Adrenal gland (tissue), 5 donors: ENCODE data around the gene OPCML.

Source experiments
- POLR2A ChIP-seq, 2 donors: fragments of 450-650 bp; IDR thresholded peaks; one replicate each; pipeline ENCODE4 v1.6.1; 2017; ENCODE audit warnings: antibody characterized with exemption in 2 of 2, mild to moderate bottlenecking in 2 of 2, moderate library complexity in 1 of 2
- TF ChIP-seq, protein P1 (sequence below), 6 experiments: fragments of 450-650 bp in 4 of 6; fragments of 200-600 bp in 2 of 6; sonication (generic) in 1 of 6; IDR thresholded peaks; 1 replicate in 5 of 6; 2 replicates in 1 of 6; pipeline versions ENCODE4 v1.5.1 to v1.8.0; 2016 to 2021; ENCODE audit warnings: antibody characterized with exemption in 6 of 6, mild to moderate bottlenecking in 2 of 6, moderate library complexity in 1 of 6
- donor health status: DM: no; HTN: no; CAD: no.

DNA sequence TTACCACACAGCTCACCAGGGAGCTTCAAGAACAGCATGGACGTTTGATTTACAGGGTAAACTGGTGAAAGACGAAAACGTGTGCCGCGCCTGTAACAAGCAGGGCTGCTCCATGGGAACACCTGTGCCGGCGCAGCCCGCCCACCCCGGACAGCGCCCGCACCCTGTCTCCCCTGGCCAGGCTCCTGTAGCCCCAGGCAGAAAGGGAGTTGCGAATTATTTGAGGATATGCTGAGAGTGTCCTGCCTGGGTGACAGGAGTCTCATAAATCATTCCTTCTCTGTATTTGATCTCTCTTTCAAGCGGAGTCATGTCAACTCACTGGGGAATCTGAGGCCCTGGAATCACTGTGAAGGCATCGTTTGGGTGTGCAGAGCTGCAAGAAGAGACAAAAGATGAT lies 804.3 kb downstream of the OPCML start:
- TF ChIP-seq POLR2A (IDR thresholded peaks at IDR 0.05), result no peak
- TF ChIP-seq, protein P1, sequence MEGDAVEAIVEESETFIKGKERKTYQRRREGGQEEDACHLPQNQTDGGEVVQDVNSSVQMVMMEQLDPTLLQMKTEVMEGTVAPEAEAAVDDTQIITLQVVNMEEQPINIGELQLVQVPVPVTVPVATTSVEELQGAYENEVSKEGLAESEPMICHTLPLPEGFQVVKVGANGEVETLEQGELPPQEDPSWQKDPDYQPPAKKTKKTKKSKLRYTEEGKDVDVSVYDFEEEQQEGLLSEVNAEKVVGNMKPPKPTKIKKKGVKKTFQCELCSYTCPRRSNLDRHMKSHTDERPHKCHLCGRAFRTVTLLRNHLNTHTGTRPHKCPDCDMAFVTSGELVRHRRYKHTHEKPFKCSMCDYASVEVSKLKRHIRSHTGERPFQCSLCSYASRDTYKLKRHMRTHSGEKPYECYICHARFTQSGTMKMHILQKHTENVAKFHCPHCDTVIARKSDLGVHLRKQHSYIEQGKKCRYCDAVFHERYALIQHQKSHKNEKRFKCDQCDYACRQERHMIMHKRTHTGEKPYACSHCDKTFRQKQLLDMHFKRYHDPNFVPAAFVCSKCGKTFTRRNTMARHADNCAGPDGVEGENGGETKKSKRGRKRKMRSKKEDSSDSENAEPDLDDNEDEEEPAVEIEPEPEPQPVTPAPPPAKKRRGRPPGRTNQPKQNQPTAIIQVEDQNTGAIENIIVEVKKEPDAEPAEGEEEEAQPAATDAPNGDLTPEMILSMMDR (IDR thresholded peaks at IDR 0.05), result no peak
